Measurements from ENCODE around the gene XRCC5. TPM values are rescaled to one million over a fixed set of nuclear protein-coding genes. Genes with fewer than 3 reads are reported as not detected.

Gene XRCC5
- total RNA-seq, 1 experiment from 2014 or later = 290 TPM

GRCh38 chr2:216159646-216160045 lies 50.5 kb downstream of the XRCC5 start:
- H3K27me3 ChIP-seq (ENCODE audit: low read length) = no peaks in the 10 kb centered on the region
- no peak for DNase-seq
- CTCF ChIA-PET = no interaction called here
- POLR2A ChIA-PET (ENCODE audit: unreplicated experiment) = no interaction called here
- H3K4me1 ChIP-seq (ENCODE audit: insufficient read depth, low read length) = no peaks in the 10 kb centered on the region
- no peak for TF ChIP-seq EZH2phosphoT487 (IDR thresholded peaks at IDR 0.05; ENCODE audit: borderline replicate concordance, low read length)
- no peak for TF ChIP-seq CTCF (conservative IDR thresholded peaks at IDR 0.05; ENCODE audit: low read depth, low read length)
- TF ChIP-seq EZH2 (IDR thresholded peaks at IDR 0.05; ENCODE audit: low read length, unreplicated experiment) = no peak
- ATAC-seq = no peak
- H3K4me2 ChIP-seq (ENCODE audit: low read length) = no peak overlapping the region
- no TSS peak for BruUV-seq (replicated peaks)
- peaks cover 82% of the 10 kb centered on the region for H3K36me3 ChIP-seq (ENCODE audit: low read depth, low read length)
- H3K9me3 ChIP-seq (ENCODE audit: low read length) = no peaks in the 10 kb centered on the region
- intact Hi-C loops (cut with micrococcal nuclease) = no loop called here
- no peaks in the 10 kb centered on the region for H4K20me1 ChIP-seq (ENCODE audit: low read length)
- H3K4me3 ChIP-seq (ENCODE audit: low read length) = no peak overlapping the region
- no peaks in the 10 kb centered on the region for H3K9me2 ChIP-seq (replicated peaks; ENCODE audit: low read length)
- no peaks in the 10 kb centered on the region for H3F3A ChIP-seq (ENCODE audit: low read length, unreplicated experiment)
- H2AFZ ChIP-seq (ENCODE audit: low read length) = no peak overlapping the region
- 0 out of 2 replicates have a peak, but pooled peaks cover 18% of the 10 kb centered on the region for H3K79me2 ChIP-seq (ENCODE audit: low read length)
- H3K27ac ChIP-seq (ENCODE audit: low read length) = no peak overlapping the region
- H3K9ac ChIP-seq (ENCODE audit: low read length) = no peak overlapping the region

- no peak; the same call in 1 of the 2 replicates for ATAC-seq
- Histone ChIP-seq H3K27ac (ENCODE audit: low read length) (no peak overlapping the region), H3K27me3 (ENCODE audit: low read length) (no peaks in the 10 kb centered on the region), H3K4me3 (ENCODE audit: low read length) (no peak overlapping the region), H3K4me2 (ENCODE audit: low read length) (no peak overlapping the region), H4K20me1 (ENCODE audit: low read length) (no peaks in the 10 kb centered on the region), H3K9me3 (ENCODE audit: low read length) (no peaks in the 10 kb centered on the region), H3K36me3 (ENCODE audit: low read depth, low read length) (peaks cover 82% of the 10 kb centered on the region), H3K79me2 (ENCODE audit: low read length) (0 out of 2 replicates have a peak, but pooled peaks cover 17% of the 10 kb centered on the region), H3K9ac (ENCODE audit: low read length) (no peak overlapping the region), H3F3A (ENCODE audit: low read length, unreplicated experiment) (no peaks in the 10 kb centered on the region), H2AFZ (ENCODE audit: low read length) (no peak overlapping the region), H3K9me2 (replicated peaks; ENCODE audit: low read length) (no peaks in the 10 kb centered on the region), H3K4me1 (ENCODE audit: insufficient read depth, low read length) (no peaks in the 10 kb centered on the region)
- intact Hi-C loops (cut with micrococcal nuclease) = no loop called here
- no peak for TF ChIP-seq CTCF (conservative IDR thresholded peaks at IDR 0.05; ENCODE audit: low read depth, low read length)
- TF ChIP-seq EZH2 (IDR thresholded peaks at IDR 0.05; ENCODE audit: low read length, unreplicated experiment) = no peak
- TF ChIP-seq EZH2phosphoT487 (IDR thresholded peaks at IDR 0.05; ENCODE audit: borderline replicate concordance, low read length) = no peak
- POLR2A ChIA-PET (ENCODE audit: unreplicated experiment) = no interaction called here
- CTCF ChIA-PET = no interaction called here
- no peak for DNase-seq
- BruUV-seq (replicated peaks) = no TSS peak
Measured at GRCh38 chr2:216160786-216161185, 51.6 kb downstream of the XRCC5 start.

GRCh38 chr2:216161967-216162366 lies 52.8 kb downstream of the XRCC5 start:
- H3K9ac ChIP-seq (ENCODE audit: low read length) = no peak overlapping the region
- peaks cover 75% of the 10 kb centered on the region for H3K36me3 ChIP-seq (ENCODE audit: low read depth, low read length)
- H3K79me2 ChIP-seq (ENCODE audit: low read length) = 0 out of 2 replicates have a peak, but pooled peaks cover 12% of the 10 kb centered on the region
- no peaks in the 10 kb centered on the region for H3K9me3 ChIP-seq (ENCODE audit: low read length)
- H3K4me2 ChIP-seq (ENCODE audit: low read length) = no peak overlapping the region
- H3F3A ChIP-seq (ENCODE audit: low read length, unreplicated experiment) = no peaks in the 10 kb centered on the region
- no peaks in the 10 kb centered on the region for H3K27me3 ChIP-seq (ENCODE audit: low read length)
- H3K27ac ChIP-seq (ENCODE audit: low read length) = no peak overlapping the region
- H3K4me1 ChIP-seq (ENCODE audit: insufficient read depth, low read length) = no peaks in the 10 kb centered on the region
- intact Hi-C loops (cut with micrococcal nuclease) = no loop called here
- no TSS peak for BruUV-seq (replicated peaks)
- H3K9me2 ChIP-seq (replicated peaks; ENCODE audit: low read length) = no peaks in the 10 kb centered on the region
- no peak for ATAC-seq
- DNase-seq = no peak
- CTCF ChIA-PET = no interaction called here
- H3K4me3 ChIP-seq (ENCODE audit: low read length) = no peak overlapping the region
- TF ChIP-seq CTCF (conservative IDR thresholded peaks at IDR 0.05; ENCODE audit: low read depth, low read length) (no peak), EZH2 (IDR thresholded peaks at IDR 0.05; ENCODE audit: low read length, unreplicated experiment) (no peak), EZH2phosphoT487 (IDR thresholded peaks at IDR 0.05; ENCODE audit: borderline replicate concordance, low read length) (no peak)
- H4K20me1 ChIP-seq (ENCODE audit: low read length) = no peaks in the 10 kb centered on the region; the same call in 1 of the 2 replicates
- no peak overlapping the region for H2AFZ ChIP-seq (ENCODE audit: low read length)
- POLR2A ChIA-PET (ENCODE audit: unreplicated experiment) = interaction anchor here (0.6 kb wide), 1 partner anchor 26 kb away, joined by 4 read pairs; no protein-coding TSS in a partner anchor

Data from PC-3 (cell line).